HepG2 (cell line): ENCODE results near the gene PIM3. TPM values are rescaled to one million over a fixed set of nuclear protein-coding genes. Genes with fewer than 3 reads are reported as not detected.

Experiments
- ARHGAP35 ChIP-seq: sonication (generic); formaldehyde crosslinking; IDR thresholded peaks from 2 replicates; pipeline ENCODE4 v1.9.0; 2022; ENCODE audit warnings: mild to moderate bottlenecking, inconsistent platforms, moderate library complexity, missing genetic modification reagents, borderline replicate concordance
- ARNTL ChIP-seq: sonication (generic); formaldehyde crosslinking; IDR thresholded peaks from 2 replicates; pipeline ENCODE4 v1.4.0; 2020; ENCODE audit warnings: mild to moderate bottlenecking, missing genetic modification reagents
- ATF2 ChIP-seq: sonication (generic); formaldehyde crosslinking; IDR thresholded peaks from 2 replicates; pipeline ENCODE4 v1.4.0; 2020; ENCODE audit warnings: missing genetic modification reagents
- CENPT ChIP-seq: sonication (generic); formaldehyde crosslinking; IDR thresholded peaks from 2 replicates; pipeline ENCODE4 v1.8.0; 2022; ENCODE audit warnings: low read depth, mild to moderate bottlenecking, moderate library complexity, missing genetic modification reagents
- CHD2 ChIP-seq: IDR thresholded peaks from 2 replicates; pipeline ENCODE4 v1.6.1; 2011; ENCODE audit warnings: low read depth, low read length, improper control_type of control experiment
- GABPB1 ChIP-seq: IDR thresholded peaks from 2 replicates; pipeline ENCODE4 v1.6.1; 2016; ENCODE audit warnings: mild to moderate bottlenecking, missing genetic modification reagents, moderate library complexity, missing compliant biosample characterization
- GPN1 ChIP-seq: sonication (generic); formaldehyde crosslinking; IDR thresholded peaks from 2 replicates; pipeline ENCODE4 v1.5.1; 2020; ENCODE audit warnings: missing genetic modification reagents, borderline replicate concordance
- HDAC6 ChIP-seq: fragments of 200-600 bp; sonication (generic); IDR thresholded peaks from 2 replicates; pipeline ENCODE4 v1.7.0; 2017; ENCODE audit warnings: mild to moderate bottlenecking, antibody characterized with exemption, low read length, low read depth
- HNF1B ChIP-seq: sonication (generic); formaldehyde crosslinking; IDR thresholded peaks from 2 replicates; pipeline ENCODE4 v1.5.1; 2020; ENCODE audit warnings: mild to moderate bottlenecking, moderate library complexity, missing genetic modification reagents
- HOXA9 ChIP-seq: sonication (generic); formaldehyde crosslinking; IDR thresholded peaks from 2 replicates; pipeline ENCODE4 v1.8.1; 2022; ENCODE audit warnings: missing genetic modification reagents, mild to moderate bottlenecking, moderate library complexity, borderline replicate concordance
- SALL1 ChIP-seq: sonication (generic); formaldehyde crosslinking; IDR thresholded peaks from 2 replicates; pipeline ENCODE4 v1.8.0; 2022; ENCODE audit warnings: mild to moderate bottlenecking, missing genetic modification reagents
- SAP130 ChIP-seq: IDR thresholded peaks from 2 replicates; pipeline ENCODE4 v1.6.1; 2016; ENCODE audit warnings: low read depth
- STAG1 ChIP-seq: sonication (generic); formaldehyde crosslinking; IDR thresholded peaks from 2 replicates; pipeline ENCODE4 v1.4.0; 2020; ENCODE audit warnings: missing genetic modification reagents
- XRCC5 ChIP-seq: fragments of 200-400 bp; formaldehyde crosslinking; optimal IDR thresholded peaks from 2 replicates; pipeline ENCODE3; 2017; ENCODE audit warnings: mild to moderate bottlenecking, low read length
- ZNF263 ChIP-seq: sonication (generic); formaldehyde crosslinking; IDR thresholded peaks from 2 replicates; pipeline ENCODE4 v1.4.0; 2020; ENCODE audit warnings: missing genetic modification reagents
- ZNF280D ChIP-seq: sonication (generic); formaldehyde crosslinking; IDR thresholded peaks from 2 replicates; pipeline ENCODE4 v1.5.1; 2020; ENCODE audit warnings: mild to moderate bottlenecking, missing genetic modification reagents
- ZNF326 ChIP-seq: sonication (generic); formaldehyde crosslinking; IDR thresholded peaks from 2 replicates; pipeline ENCODE4 v1.4.0; 2020; ENCODE audit warnings: missing genetic modification reagents, borderline replicate concordance
- ZNF513 ChIP-seq: sonication (generic); formaldehyde crosslinking; conservative IDR thresholded peaks from 2 replicates; pipeline ENCODE4 v1.5.0; 2020; ENCODE audit warnings: missing genetic modification reagents
- ZNF615 ChIP-seq: sonication (generic); formaldehyde crosslinking; IDR thresholded peaks from 2 replicates; pipeline ENCODE4 v1.5.0; 2020; ENCODE audit warnings: mild to moderate bottlenecking, missing genetic modification reagents, borderline replicate concordance
- ZNF616 ChIP-seq: sonication (generic); formaldehyde crosslinking; IDR thresholded peaks from 2 replicates; pipeline ENCODE4 v1.5.0; 2020; ENCODE audit warnings: low read depth, mild to moderate bottlenecking, missing genetic modification reagents
- polyA plus RNA-seq, 8 experiments: library from polyadenylated mRNA; depleted of rRNA in 3 of 8; stranded (reverse) in 7 of 8; unstranded in 1 of 8; fragments of >200 nt; fragmentation: Illumina TruSeq in 4 of 8; extraction: Trizol in 4 of 8; gene quantifications; 2 replicates each; pipeline versions ENCODE4 v1.2.1 to v1.2.3, GENCODE V29; 2011 to 2016; ENCODE audit warnings: low read depth in 4 of 8, missing spikeins in 1 of 8, mixed read lengths in 1 of 8; ENCODE audit not compliant: insufficient read depth in 1 of 8
- total RNA-seq, 5 experiments: library from RNA; depleted of rRNA; stranded (reverse); fragments of >200 nt; fragmentation: Illumina TruSeq; extraction: Trizol; gene quantifications; 2 replicates each; pipeline ENCODE4 v1.2.3, GENCODE V29; 2016; ENCODE audit warnings: low read depth in 1 of 5

The PIM3 gene
- total and polyA plus RNA-seq, 2 of the 13 experiments (the other 11 are each of a cell fraction or from before 2014, with no cell fraction given), result 21.6 to 31.2 TPM

- no peak for TF ChIP-seq ZNF615
- TF ChIP-seq ZNF616, result no peak
- TF ChIP-seq ZNF263 (CRISPR knock-in tag), result 0 out of 2 replicates have a peak, but pooled peaks have one; percentile 18
- TF ChIP-seq SALL1 (CRISPR knock-in tag), result peak; percentile 4; the same call in 1 of the 2 replicates
- TF ChIP-seq CHD2, result no peak
- TF ChIP-seq ARNTL (CRISPR knock-in tag), result no peak
- TF ChIP-seq ARHGAP35 (CRISPR knock-in tag), result no peak
- no peak for TF ChIP-seq GPN1 (CRISPR knock-in tag)
- TF ChIP-seq ATF2 (CRISPR knock-in tag), result no peak
- TF ChIP-seq HDAC6, result no peak
- peak; percentile 52 for TF ChIP-seq XRCC5
- no peak for TF ChIP-seq HOXA9 (CRISPR knock-in tag)
- TF ChIP-seq ZNF326 (CRISPR knock-in tag), result no peak
- peak; percentile 85 for TF ChIP-seq STAG1 (CRISPR knock-in tag)
- TF ChIP-seq ZNF513 (CRISPR knock-in tag), result no peak
- TF ChIP-seq GABPB1 (CRISPR knock-in tag), result peak; percentile 59
- no peak for TF ChIP-seq ZNF280D (CRISPR knock-in tag)
- peak; percentile 32; the same call in 1 of the 2 replicates for TF ChIP-seq SAP130 (CRISPR knock-in tag)
- TF ChIP-seq HNF1B (CRISPR knock-in tag), result 0 out of 2 replicates have a peak, but pooled peaks have one; percentile 16
- no peak for TF ChIP-seq CENPT
These were observed 32.5 kb downstream of the PIM3 start (continued) for GRCh38 chr22:49992921-49993648.
